Astrocyte (in vitro differentiated cells and primary cell): ENCODE data around the gene KHK.

ENCODE experiments used
- EZH2 ChIP-seq: IDR thresholded peaks from 2 replicates; pipeline ENCODE4 v1.6.1; 2012; ENCODE audit warnings: mild to moderate bottlenecking, low read length, inconsistent platforms; ENCODE audit not compliant: insufficient read depth
- TF ChIP-seq, protein P1 (sequence below): IDR thresholded peaks from 2 replicates; pipeline ENCODE4 v1.5.1; 2011; ENCODE audit warnings: low read depth, mild to moderate bottlenecking, inconsistent platforms, low read length, moderate library complexity; ENCODE audit not compliant: insufficient read depth

GRCh38 chr2:27149570-27150405 lies 63.2 kb downstream of the KHK start:
- TF ChIP-seq, protein P1, sequence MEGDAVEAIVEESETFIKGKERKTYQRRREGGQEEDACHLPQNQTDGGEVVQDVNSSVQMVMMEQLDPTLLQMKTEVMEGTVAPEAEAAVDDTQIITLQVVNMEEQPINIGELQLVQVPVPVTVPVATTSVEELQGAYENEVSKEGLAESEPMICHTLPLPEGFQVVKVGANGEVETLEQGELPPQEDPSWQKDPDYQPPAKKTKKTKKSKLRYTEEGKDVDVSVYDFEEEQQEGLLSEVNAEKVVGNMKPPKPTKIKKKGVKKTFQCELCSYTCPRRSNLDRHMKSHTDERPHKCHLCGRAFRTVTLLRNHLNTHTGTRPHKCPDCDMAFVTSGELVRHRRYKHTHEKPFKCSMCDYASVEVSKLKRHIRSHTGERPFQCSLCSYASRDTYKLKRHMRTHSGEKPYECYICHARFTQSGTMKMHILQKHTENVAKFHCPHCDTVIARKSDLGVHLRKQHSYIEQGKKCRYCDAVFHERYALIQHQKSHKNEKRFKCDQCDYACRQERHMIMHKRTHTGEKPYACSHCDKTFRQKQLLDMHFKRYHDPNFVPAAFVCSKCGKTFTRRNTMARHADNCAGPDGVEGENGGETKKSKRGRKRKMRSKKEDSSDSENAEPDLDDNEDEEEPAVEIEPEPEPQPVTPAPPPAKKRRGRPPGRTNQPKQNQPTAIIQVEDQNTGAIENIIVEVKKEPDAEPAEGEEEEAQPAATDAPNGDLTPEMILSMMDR = no peak
- TF ChIP-seq EZH2 = no peak
